Measurements from ENCODE around the gene NDUFAB1. TPM values are rescaled to one million over a fixed set of nuclear protein-coding genes. Genes with fewer than 3 reads are reported as not detected.
"Not testable (repeated sequence)": the region's sequence is repeated elsewhere in the genome, so short reads cannot be mapped to it uniquely, and the experiment has no call there.

Gene NDUFAB1
- polyA plus RNA-seq, 2 of the 4 experiments (the other 2 are of a cell fraction) = 167 to 277 TPM

DNA sequence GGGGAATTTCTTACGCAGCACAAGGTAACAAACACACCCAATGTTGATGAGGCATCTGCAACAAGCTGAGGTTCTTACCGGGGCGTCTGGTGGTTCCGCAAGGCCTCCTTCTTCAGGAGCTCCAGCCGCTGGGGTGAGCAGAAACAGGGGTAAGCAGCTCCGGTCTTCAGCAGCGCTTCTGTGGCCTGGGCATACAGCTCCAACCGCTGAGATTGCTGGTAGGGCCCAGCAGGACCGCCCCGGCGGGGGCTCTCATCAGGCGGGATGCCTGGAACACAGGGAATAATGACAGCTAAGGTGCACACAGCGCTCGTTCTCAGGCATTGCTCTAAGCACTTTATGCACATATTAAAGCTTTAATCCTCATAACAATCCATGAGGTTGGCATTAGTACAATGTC is 51.7 kb downstream of the NDUFAB1 start (continued):
- TF ChIP-seq, protein P1, sequence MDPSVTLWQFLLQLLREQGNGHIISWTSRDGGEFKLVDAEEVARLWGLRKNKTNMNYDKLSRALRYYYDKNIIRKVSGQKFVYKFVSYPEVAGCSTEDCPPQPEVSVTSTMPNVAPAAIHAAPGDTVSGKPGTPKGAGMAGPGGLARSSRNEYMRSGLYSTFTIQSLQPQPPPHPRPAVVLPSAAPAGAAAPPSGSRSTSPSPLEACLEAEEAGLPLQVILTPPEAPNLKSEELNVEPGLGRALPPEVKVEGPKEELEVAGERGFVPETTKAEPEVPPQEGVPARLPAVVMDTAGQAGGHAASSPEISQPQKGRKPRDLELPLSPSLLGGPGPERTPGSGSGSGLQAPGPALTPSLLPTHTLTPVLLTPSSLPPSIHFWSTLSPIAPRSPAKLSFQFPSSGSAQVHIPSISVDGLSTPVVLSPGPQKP (IDR thresholded peaks at IDR 0.05; ENCODE audit: low read depth, low read length) = no peak
- no peak for TF ChIP-seq CEBPB (IDR thresholded peaks at IDR 0.05)
- no peak for TF ChIP-seq ZFP36 (IDR thresholded peaks at IDR 0.05; ENCODE audit: borderline replicate concordance, partially characterized antibody)
- no peak for TF ChIP-seq HOXA7 (CRISPR knock-in tag; IDR thresholded peaks at IDR 0.05)
- no peak for TF ChIP-seq MAZ (IDR thresholded peaks at IDR 0.05; ENCODE audit: borderline replicate concordance, low read depth, low read length)
- TF ChIP-seq SREBF2 (IDR thresholded peaks at IDR 0.05) = no peak
- TF ChIP-seq RARB (CRISPR knock-in tag; IDR thresholded peaks at IDR 0.05) = no peak
- TF ChIP-seq POLR2AphosphoS2 (conservative IDR thresholded peaks at IDR 0.05; ENCODE audit: low read length) = no peak
- no peak for TF ChIP-seq CHD2 (IDR thresholded peaks at IDR 0.05; ENCODE audit: low read length, partially characterized antibody)

GRCh38 chr16:23540817-23541178 is 55.3 kb downstream of the NDUFAB1 start:
- Histone ChIP-seq H3K27ac (peak overlapping the region; percentile 23 to 56; a peak in 4 of 6 replicates), H3K4me1 (peaks cover 41% of the 10 kb centered on the region), H3K4me2 (peak overlapping the region; percentile 55)
- peak; percentile 37; the same call in 1 of the 2 replicates for TF ChIP-seq CHD4 (IDR thresholded peaks at IDR 0.05; ENCODE audit: borderline replicate concordance)
- WGBS (ENCODE audit: missing lambda C conversion rate) = 91% methylated on average over 3 of the region's 3 CpGs
- CTCF ChIA-PET = interaction anchor here (1.3 to 3.4 kb wide), 4 partner anchors 12 to 31 kb away, joined by 3 to 19 read pairs (median 6); partner anchors contain the start of genes EARS2 and UBFD1
- not testable (repeated sequence) for H3K9me3 ChIP-seq; DNase-seq (ENCODE audit: low read depth in 1 of 2, low spot score in 1 of 2); H3K4me3 ChIP-seq; FAIRE-seq; ATAC-seq
- POLR2A ChIA-PET = interaction anchor here (0.9 to 2.2 kb wide), 3 partner anchors 12 to 16 kb away, joined by 3 to 12 read pairs (median 3); partner anchors contain the start of genes EARS2 and UBFD1

- Histone ChIP-seq H3K4me1 (peaks cover 43% of the 10 kb centered on the region), H3K9me3 (no peaks in the 10 kb centered on the region), H3K27ac (peak overlapping the region; percentile 58 to 79), H3K4me2 (peak overlapping the region; percentile 55), H3K4me3 (no peak overlapping the region)
- 46% methylated on average over 11 of the region's 11 CpGs for WGBS (ENCODE audit: missing lambda C conversion rate)
- ChIA-PET CTCF (interaction anchor here (1.3 to 3.4 kb wide), 4 partner anchors 12 to 31 kb away, joined by 3 to 19 read pairs (median 6); partner anchors contain the start of genes EARS2 and UBFD1), POLR2A (interaction anchor here (0.9 to 2.2 kb wide), 3 partner anchors 12 to 17 kb away, joined by 3 to 12 read pairs (median 3); partner anchors contain the start of genes EARS2 and UBFD1)
- ATAC-seq = peak; percentile 79 to 89
- peak; percentile 37 to 77 for DNase-seq (ENCODE audit: low read depth in 1 of 2, low spot score in 1 of 2)
- FAIRE-seq = no peak
- no peak for TF ChIP-seq MAFK (IDR thresholded peaks at IDR 0.05; ENCODE audit: partially characterized antibody)
- TF ChIP-seq JUN (IDR thresholded peaks at IDR 0.05) = peak; percentile 51 to 66; a peak in 2 of 5 replicates
- peak; percentile 46 to 71 for TF ChIP-seq CEBPB (IDR thresholded peaks at IDR 0.05)
- 0 out of 3 replicates have a peak, but pooled peaks have one; percentile 54 for TF ChIP-seq BCL3 (IDR thresholded peaks at IDR 0.05)
- TF ChIP-seq HOXA7 (CRISPR knock-in tag; IDR thresholded peaks at IDR 0.05) = no peak
- TF ChIP-seq GATA3 (IDR thresholded peaks at IDR 0.05; ENCODE audit: borderline replicate concordance) = peak; percentile 62; the same call in 1 of the 2 replicates
- TF ChIP-seq FOSL2 (IDR thresholded peaks at IDR 0.05) = peak; percentile 20; the same call in 1 of the 2 replicates
- TF ChIP-seq FOSL2 (CRISPR knock-in tag; IDR thresholded peaks at IDR 0.05) = peak; percentile 58
- peak; percentile 72 for TF ChIP-seq JUNB (IDR thresholded peaks at IDR 0.05)
- TF ChIP-seq, protein P2, sequence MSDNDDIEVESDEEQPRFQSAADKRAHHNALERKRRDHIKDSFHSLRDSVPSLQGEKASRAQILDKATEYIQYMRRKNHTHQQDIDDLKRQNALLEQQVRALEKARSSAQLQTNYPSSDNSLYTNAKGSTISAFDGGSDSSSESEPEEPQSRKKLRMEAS (IDR thresholded peaks at IDR 0.05) = peak; percentile 55; the same call in 1 of the 2 replicates
- TF ChIP-seq SMC3 (IDR thresholded peaks at IDR 0.05) = no peak
- peak; percentile 48 to 49; a peak in 1 of 5 replicates for TF ChIP-seq EP300 (IDR thresholded peaks at IDR 0.05)
- no peak for TF ChIP-seq RAD21 (conservative IDR thresholded peaks at IDR 0.05 in 1 of 2, IDR thresholded peaks at IDR 0.05 in 1 of 2)
- TF ChIP-seq ESRRA (IDR thresholded peaks at IDR 0.05; ENCODE audit: borderline replicate concordance, low read length) = peak; percentile 61; the same call in 1 of the 2 replicates
- TF ChIP-seq, protein P3, sequence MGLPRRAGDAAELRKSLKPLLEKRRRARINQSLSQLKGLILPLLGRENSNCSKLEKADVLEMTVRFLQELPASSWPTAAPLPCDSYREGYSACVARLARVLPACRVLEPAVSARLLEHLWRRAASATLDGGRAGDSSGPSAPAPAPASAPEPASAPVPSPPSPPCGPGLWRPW (IDR thresholded peaks at IDR 0.05) = no peak
Observed at GRCh38 chr16:23539984-23540816, 55.9 kb downstream of the NDUFAB1 start.
